ENCODE data around the gene CPEB4. TPM values are rescaled to one million over a fixed set of nuclear protein-coding genes. Genes with fewer than 3 reads are reported as not detected.
A peak's percentile ranks its signal among the peaks of the same experiment; 100 is the strongest.

The CPEB4 gene
- total RNA-seq, 1 donor = 38.4 TPM

DNA sequence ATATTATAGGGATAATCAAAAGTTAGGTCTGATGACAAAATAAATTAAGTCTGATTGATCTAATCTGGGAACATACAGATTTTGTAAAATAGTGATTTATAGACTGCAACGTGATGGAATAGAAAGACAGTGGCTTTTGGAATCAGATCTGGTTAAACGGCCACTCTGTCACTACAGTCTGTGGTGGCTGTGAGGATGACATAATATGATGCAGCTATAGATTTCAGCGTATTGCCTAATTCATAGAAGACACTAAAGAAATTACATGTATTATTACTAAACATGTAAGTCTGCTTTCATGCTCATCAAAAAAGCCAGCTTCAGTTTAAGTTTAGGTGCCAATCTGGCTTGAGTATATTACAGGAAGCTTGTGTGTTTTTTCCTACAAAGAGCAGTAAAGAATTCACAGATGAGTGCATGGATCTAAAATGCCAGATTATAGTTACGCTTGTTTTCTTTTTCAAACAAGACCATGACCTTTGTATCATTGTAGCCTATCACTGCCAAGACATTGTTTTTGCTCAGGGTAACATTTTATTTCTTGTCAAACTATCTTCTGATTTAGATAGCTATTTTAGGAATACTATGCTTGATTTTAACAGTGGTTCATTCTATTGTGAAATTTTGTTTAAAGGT, 25.7 kb downstream of the CPEB4 start:
- no peak overlapping the region for H3K4me3 ChIP-seq (ENCODE audit: low read depth, low read length)
- TF ChIP-seq, protein P1, sequence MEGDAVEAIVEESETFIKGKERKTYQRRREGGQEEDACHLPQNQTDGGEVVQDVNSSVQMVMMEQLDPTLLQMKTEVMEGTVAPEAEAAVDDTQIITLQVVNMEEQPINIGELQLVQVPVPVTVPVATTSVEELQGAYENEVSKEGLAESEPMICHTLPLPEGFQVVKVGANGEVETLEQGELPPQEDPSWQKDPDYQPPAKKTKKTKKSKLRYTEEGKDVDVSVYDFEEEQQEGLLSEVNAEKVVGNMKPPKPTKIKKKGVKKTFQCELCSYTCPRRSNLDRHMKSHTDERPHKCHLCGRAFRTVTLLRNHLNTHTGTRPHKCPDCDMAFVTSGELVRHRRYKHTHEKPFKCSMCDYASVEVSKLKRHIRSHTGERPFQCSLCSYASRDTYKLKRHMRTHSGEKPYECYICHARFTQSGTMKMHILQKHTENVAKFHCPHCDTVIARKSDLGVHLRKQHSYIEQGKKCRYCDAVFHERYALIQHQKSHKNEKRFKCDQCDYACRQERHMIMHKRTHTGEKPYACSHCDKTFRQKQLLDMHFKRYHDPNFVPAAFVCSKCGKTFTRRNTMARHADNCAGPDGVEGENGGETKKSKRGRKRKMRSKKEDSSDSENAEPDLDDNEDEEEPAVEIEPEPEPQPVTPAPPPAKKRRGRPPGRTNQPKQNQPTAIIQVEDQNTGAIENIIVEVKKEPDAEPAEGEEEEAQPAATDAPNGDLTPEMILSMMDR (IDR thresholded peaks at IDR 0.05; ENCODE audit: insufficient read depth, low read depth, low read length) = no peak
- DNase-seq (ENCODE audit: low read depth) = no peak

DNA sequence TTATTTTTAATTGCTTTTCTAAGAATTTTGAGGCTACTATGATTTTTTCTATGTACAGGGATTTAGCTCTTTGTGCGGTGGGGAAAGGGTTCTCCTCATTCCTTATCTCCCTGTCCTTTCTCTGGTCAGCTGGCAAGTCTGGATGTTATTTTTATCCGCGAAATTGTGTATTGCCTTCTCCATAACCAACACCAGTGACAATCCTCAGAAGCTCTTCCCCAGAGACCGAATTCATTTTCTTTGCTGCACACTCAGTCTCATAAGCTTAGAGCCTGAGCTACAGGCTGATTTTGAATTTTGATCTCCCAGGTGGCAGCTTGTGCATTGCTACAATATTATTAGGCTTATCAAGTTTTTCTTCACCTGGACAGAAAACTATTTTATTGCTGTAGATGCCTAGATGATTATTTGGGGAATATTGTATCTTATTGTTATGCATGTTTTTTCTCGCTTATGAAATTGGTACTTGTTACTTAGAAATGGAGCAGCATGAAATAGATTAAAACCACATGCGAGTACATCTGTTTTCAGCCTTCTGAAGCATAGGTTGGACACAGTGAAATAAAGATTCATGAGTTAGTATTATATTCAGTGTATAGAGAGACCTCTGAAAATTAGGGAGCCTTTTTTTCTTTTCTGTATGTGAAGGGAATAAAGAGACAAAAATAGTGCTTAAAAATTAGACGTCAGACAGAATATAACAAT, 27.3 kb downstream of the CPEB4 start:
- TF ChIP-seq, protein P1 (IDR thresholded peaks at IDR 0.05; ENCODE audit: insufficient read depth, low read depth, low read length) = no peak
- no peak overlapping the region for H3K4me3 ChIP-seq (ENCODE audit: low read depth, low read length)
- no peak for DNase-seq (ENCODE audit: low read depth)

DNA sequence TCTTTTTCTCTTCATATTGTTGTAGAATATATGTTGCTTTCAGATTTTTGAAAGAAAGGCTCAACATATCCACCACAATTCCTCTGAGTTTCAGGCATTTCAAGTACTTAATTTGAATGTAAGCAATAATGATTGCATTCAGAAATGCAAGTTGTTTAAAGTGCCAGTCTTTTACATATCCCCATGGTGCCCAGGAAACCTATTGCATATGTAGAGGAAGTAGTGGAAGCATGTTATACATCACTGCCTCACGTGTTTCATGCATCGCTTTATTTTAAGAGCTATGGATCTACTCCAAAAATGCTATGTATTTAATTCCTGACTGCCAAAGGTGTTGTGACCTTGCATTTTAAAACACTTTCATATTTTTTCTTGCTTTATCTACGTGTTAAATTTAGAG, 28.1 kb downstream of the CPEB4 start:
- H3K4me3 ChIP-seq (ENCODE audit: low read depth, low read length) = no peak overlapping the region
- DNase-seq (ENCODE audit: low read depth) = no peak
- TF ChIP-seq, protein P1 (IDR thresholded peaks at IDR 0.05; ENCODE audit: insufficient read depth, low read depth, low read length) = no peak

DNA sequence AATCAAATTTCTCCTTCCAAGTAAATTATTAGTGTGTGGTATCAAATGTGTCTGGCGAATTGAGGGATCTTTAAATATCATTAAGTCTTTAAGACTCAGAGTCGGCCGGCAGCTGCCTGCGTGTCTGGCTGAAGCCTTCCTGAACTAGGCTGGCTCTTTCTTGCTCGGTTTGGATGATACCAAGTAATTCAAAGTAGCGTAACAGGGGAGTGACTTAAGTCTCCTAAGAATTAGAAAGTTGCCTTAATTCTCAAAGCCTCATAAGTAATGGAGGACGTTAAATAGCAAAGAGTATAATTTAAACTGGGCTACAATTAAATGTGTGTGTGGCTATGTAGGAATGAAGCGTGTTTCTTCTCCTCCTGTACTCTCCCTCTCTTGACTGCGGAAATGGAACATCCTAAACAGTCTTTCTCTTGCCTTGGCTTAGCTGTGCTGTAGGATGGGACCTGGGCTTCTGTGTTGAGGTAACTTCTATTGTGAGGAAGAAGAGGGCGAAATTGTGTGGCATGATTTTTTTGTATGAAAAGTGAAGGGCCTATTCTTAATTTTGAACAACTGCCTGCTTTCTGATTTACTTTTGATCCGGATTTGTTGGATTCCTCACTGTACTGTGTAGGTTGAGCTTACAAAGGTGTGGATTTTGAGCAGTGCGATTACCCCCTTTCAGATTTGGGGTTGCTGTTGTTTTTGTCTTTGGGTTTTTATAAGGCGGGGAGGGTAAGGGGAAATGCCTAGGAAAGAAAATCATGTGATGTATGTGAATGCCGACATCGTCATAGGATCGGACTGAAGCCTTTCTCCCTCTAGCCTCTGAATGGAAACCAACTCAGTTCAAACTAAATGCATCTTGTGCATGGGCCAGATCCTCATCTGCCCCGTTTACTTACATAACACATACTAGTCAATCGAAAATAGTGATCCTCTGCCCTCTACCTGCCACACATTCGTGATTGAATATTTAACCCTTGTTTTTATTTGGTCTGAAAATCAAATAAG, 29.9 kb downstream of the CPEB4 start:
- TF ChIP-seq, protein P1 (IDR thresholded peaks at IDR 0.05; ENCODE audit: insufficient read depth, low read depth, low read length) = no peak
- peak overlapping the region; percentile 55 for H3K4me3 ChIP-seq (ENCODE audit: low read depth, low read length)

DNA sequence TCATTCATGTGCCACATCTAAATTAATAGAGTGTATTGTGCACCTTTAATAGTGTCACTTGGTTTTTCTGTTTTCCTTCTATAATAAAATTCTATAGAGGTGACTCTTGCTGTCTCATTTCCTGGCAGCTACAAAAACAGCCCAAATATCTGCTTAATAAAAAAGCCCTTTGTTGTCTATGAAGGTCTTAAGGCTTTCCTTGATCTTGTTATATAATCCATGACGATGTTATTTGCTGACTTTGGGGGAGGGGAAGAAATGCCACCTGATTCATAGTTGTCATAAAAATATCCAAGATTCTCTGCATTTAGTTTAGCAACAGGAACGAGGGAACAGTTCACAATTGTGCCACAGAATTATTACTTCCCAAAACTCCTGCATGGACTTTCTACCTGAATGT, 31.3 kb downstream of the CPEB4 start:
- TF ChIP-seq, protein P1 (IDR thresholded peaks at IDR 0.05; ENCODE audit: insufficient read depth, low read depth, low read length) = no peak
- H3K4me3 ChIP-seq (ENCODE audit: low read depth, low read length) = no peak overlapping the region
- DNase-seq (ENCODE audit: low read depth) = no peak

More for the DNA sequence above, 29.9 kb downstream of the CPEB4 start:
- DNase-seq (ENCODE audit: low read depth) = peak; percentile 88

DNA sequence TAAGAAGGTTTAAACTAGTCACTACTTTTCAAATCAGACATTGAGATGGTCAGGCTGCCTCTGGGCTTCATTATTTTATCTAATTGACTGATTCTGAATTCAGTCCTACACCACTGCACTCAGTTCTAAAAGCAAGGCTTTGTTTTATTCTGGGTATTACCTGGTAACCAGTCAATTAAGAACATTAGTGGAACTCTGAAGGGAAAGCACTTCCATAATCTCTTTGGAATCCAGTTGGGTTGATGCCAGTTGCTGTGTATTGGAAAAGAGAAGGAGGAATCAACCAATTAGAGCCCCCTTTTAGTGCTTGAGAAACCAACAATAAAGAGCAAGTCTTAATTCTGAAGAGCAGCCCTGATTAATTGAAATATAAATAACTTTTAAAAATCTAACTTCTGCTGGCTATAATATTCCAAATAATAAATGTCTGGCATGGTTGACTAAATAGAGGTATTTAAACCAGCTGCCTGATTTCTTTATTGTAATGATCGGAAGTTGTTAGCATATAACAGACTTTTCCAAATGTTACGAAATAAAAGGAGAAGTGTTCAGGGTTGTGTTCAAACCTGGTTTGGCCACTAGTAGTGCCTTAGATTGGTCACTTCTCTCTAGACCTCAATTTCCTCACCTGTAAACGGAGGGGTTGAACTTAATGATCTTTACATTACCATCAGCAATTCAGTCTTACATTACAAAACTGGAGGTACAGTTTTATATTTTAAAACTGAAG, 32.0 kb downstream of the CPEB4 start:
- DNase-seq (ENCODE audit: low read depth) = no peak
- TF ChIP-seq, protein P1 (IDR thresholded peaks at IDR 0.05; ENCODE audit: insufficient read depth, low read depth, low read length) = no peak

More for the DNA sequence above, 32.0 kb downstream of the CPEB4 start:
- no peak overlapping the region for H3K4me3 ChIP-seq (ENCODE audit: low read depth, low read length)

All from fibroblast of villous mesenchyme (primary cell).